ENCODE data around the gene WDR35. TPM values are rescaled to one million over a fixed set of nuclear protein-coding genes. Genes with fewer than 3 reads are reported as not detected.
"Not testable (repeated sequence)": the region's sequence is repeated elsewhere in the genome, so short reads cannot be mapped to it uniquely, and the experiment has no call there.

WDR35 gene
- total and polyA plus RNA-seq, 8 donors = 2.6 to 7.2 (median 3.8) TPM

GRCh38 chr2:19937004-19937403 lies 52.9 kb downstream of the WDR35 start:
- 79 to 90% methylated on average over 4 of the region's 4 CpGs for WGBS, 2 donors
- ATAC-seq = no peak

GRCh38 chr2:19936203-19936602 lies 53.7 kb downstream of the WDR35 start:
- TF ChIP-seq CTCF (IDR thresholded peaks at IDR 0.05) = no peak
- 87 to 95% methylated on average over 2 of the region's 2 CpGs for WGBS, 2 donors
- intact Hi-C loops (cut with DNase I) = no loop called here
- Histone ChIP-seq H3K27me3 (no peaks in the 10 kb centered on the region), H3K36me3 (peaks cover 2 to 15% (median 7%) of the 10 kb centered on the region in 3 donors), H3K4me1 (peaks cover 0 to 7% (median 0%) of the 10 kb centered on the region in 3 donors), H3K9me3 (no peaks in the 10 kb centered on the region), H3K4me3 (no peak overlapping the region), H3K27ac (no peak overlapping the region)
- DNase-seq (no peak), ATAC-seq (no peak), FAIRE-seq (no peak)

More at GRCh38 chr2:19937004-19937403, 52.9 kb downstream of the WDR35 start:
- no peaks in the 10 kb centered on the region for H3K9me3 ChIP-seq
- no peak for DNase-seq
- H3K27ac ChIP-seq = no peak overlapping the region
- no peak overlapping the region for H3K4me3 ChIP-seq
- H3K4me1 ChIP-seq = peaks cover 0 to 7% (median 0%) of the 10 kb centered on the region in 3 donors
- no peak for TF ChIP-seq CTCF (IDR thresholded peaks at IDR 0.05)
- H3K27me3 ChIP-seq = no peaks in the 10 kb centered on the region
- FAIRE-seq = no peak
- peaks cover 2 to 15% (median 7%) of the 10 kb centered on the region in 3 donors for H3K36me3 ChIP-seq
- intact Hi-C loops (cut with DNase I) = no loop called here

GRCh38 chr2:19933351-19933981 lies 56.4 kb downstream of the WDR35 start:
- TF ChIP-seq CTCF (IDR thresholded peaks at IDR 0.05) = no peak
- Histone ChIP-seq H3K27ac (peak overlapping the region in 2 of 4 donors; percentile 1 to 42), H3K9me3 (no peaks in the 10 kb centered on the region), H3K27me3 (no peaks in the 10 kb centered on the region), H3K4me1 (peaks cover 0 to 7% (median 0%) of the 10 kb centered on the region in 3 donors), H3K4me3 (no peak overlapping the region), H3K36me3 (peaks cover 2 to 23% (median 7%) of the 10 kb centered on the region in 3 donors)
- peak in 2 of 4 donors; percentile 67 to 71 for ATAC-seq
- no peak for FAIRE-seq
- DNase-seq = no peak
- intact Hi-C loops (cut with DNase I) = no loop called here
- 37 to 42% methylated on average over 5 of the region's 5 CpGs for WGBS, 2 donors

- TF ChIP-seq CTCF (IDR thresholded peaks at IDR 0.05) = no peak
- peak overlapping the region in 2 of 4 donors; percentile 1 to 42 for H3K27ac ChIP-seq
- H3K27me3 ChIP-seq = no peaks in the 10 kb centered on the region
- DNase-seq (no peak), FAIRE-seq (no peak), ATAC-seq (no peak)
- H3K36me3 ChIP-seq = peaks cover 2 to 22% (median 7%) of the 10 kb centered on the region in 3 donors
- no peaks in the 10 kb centered on the region for H3K9me3 ChIP-seq
- no peak overlapping the region for H3K4me3 ChIP-seq
- intact Hi-C loops (cut with DNase I) = no loop called here
- H3K4me1 ChIP-seq = peaks cover 0 to 7% (median 0%) of the 10 kb centered on the region in 3 donors
- WGBS, 2 donors = 85 to 89% methylated on average over 2 of the region's 2 CpGs
Measured at GRCh38 chr2:19932928-19933327, 57.0 kb downstream of the WDR35 start.

- peaks cover 0 to 9% (median 0%) of the 10 kb centered on the region in 3 donors for H3K36me3 ChIP-seq
- no peak for TF ChIP-seq CTCF (IDR thresholded peaks at IDR 0.05)
- no peak for ATAC-seq
- H3K4me3 ChIP-seq = no peak overlapping the region
- intact Hi-C loops (cut with DNase I) = no loop called here
- FAIRE-seq = no peak
- peaks cover 0 to 7% (median 0%) of the 10 kb centered on the region in 3 donors for H3K4me1 ChIP-seq
- no peaks in the 10 kb centered on the region for H3K9me3 ChIP-seq
- H3K27me3 ChIP-seq = no peaks in the 10 kb centered on the region
- DNase-seq = no peak
- no peak overlapping the region for H3K27ac ChIP-seq
Measured at GRCh38 chr2:19929226-19929625, 60.7 kb downstream of the WDR35 start.

GRCh38 chr2:19927816-19928215 lies 62.1 kb downstream of the WDR35 start:
- FAIRE-seq; ATAC-seq; H3K27ac ChIP-seq; H3K4me3 ChIP-seq; H3K27me3 ChIP-seq; DNase-seq; H3K9me3 ChIP-seq; intact Hi-C loops (cut with DNase I); H3K4me1 ChIP-seq; H3K36me3 ChIP-seq: not testable (repeated sequence)
- 98 to 100% methylated on average over 1 of the region's 1 CpG for WGBS, 2 donors

- FAIRE-seq; H3K36me3 ChIP-seq; H3K27me3 ChIP-seq; ATAC-seq; H3K27ac ChIP-seq; H3K4me3 ChIP-seq; H3K4me1 ChIP-seq; DNase-seq; intact Hi-C loops (cut with DNase I); H3K9me3 ChIP-seq: not testable (repeated sequence)
- WGBS, 2 donors = 86 to 90% methylated on average over 4 of the region's 4 CpGs
Measured at GRCh38 chr2:19924526-19924925, 65.4 kb downstream of the WDR35 start.

Measured in pancreas (tissue), 10 donors.